ENCODE data around the gene MAPK8.
A peak's percentile ranks its signal among the peaks of the same experiment; 100 is the strongest.

Gene MAPK8

DNA sequence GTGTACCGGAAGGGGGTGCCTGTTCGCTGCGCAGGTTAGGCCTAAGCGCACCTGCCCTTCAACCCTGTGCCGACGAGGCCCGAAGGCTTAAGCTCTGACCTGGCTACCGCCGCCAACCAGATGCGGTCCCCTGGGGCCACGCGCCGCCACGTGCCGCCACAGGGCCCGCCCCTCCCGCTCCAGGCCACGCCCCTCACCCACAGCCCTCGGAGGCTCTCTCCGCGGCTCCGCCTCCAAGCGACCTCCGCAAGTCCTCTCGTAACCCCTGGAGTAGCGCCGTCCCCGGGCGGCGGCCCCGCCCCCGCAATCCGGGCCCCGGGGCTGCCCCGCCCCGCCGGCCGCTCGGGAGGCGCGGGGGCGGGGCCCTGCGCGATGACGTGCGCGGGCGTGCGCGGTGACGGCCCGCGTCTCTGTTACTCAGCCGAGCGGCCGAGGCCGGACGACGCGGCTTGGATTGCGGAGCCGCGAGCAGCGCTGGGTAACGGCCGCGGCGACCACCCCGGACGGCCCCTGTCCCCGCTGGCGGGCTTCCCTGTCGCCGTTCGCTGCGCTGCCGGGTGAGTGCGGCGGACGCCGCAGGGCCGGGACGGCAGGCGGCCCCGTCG is at the start of gene MAPK8:
Gene MAPK8 (plus strand): TSS at position 413 of the 605 bp plus-strand sequence. CDS start 94,984 bp downstream, outside the sequence.
- H3K27ac ChIP-seq: peak within 1 kb of the TSS; percentile 72
- peak; percentile 41; the same call in 1 of the 2 replicates for TF ChIP-seq ZFX (IDR thresholded peaks at IDR 0.05)
- TF ChIP-seq, protein P1, sequence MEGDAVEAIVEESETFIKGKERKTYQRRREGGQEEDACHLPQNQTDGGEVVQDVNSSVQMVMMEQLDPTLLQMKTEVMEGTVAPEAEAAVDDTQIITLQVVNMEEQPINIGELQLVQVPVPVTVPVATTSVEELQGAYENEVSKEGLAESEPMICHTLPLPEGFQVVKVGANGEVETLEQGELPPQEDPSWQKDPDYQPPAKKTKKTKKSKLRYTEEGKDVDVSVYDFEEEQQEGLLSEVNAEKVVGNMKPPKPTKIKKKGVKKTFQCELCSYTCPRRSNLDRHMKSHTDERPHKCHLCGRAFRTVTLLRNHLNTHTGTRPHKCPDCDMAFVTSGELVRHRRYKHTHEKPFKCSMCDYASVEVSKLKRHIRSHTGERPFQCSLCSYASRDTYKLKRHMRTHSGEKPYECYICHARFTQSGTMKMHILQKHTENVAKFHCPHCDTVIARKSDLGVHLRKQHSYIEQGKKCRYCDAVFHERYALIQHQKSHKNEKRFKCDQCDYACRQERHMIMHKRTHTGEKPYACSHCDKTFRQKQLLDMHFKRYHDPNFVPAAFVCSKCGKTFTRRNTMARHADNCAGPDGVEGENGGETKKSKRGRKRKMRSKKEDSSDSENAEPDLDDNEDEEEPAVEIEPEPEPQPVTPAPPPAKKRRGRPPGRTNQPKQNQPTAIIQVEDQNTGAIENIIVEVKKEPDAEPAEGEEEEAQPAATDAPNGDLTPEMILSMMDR (conservative IDR thresholded peaks at IDR 0.05): no peak

DNA sequence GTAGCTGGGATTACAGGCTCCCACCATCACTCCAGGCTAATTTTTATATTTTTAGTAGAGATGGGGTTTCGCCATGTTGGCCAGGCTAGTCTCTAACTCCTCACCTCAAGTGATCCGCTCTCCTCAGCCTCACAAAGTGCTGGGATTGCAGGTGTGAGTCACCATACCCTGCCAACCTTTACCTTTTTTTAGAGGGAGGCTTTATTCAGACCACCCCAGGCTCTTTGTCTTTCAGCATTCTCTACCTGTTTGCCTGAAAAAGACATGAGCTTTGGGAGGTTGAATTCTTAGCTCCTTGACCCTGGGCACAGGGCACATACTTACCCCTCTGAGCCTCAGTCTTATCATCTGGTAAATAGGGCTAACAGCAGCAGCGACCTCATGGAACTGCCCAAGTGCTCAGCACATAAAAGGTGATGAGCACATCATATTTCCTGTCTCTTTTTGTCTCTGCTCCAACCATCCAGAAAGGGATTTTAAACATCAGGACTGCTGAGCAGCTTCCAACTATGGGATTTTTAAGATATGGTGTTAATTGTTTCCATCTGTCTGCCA is 49.0 kb upstream of the MAPK8 start:
- H3K27ac ChIP-seq: no peak overlapping the region
- no peak for TF ChIP-seq ZFX (IDR thresholded peaks at IDR 0.05)
- TF ChIP-seq, protein P1 (conservative IDR thresholded peaks at IDR 0.05): no peak

DNA sequence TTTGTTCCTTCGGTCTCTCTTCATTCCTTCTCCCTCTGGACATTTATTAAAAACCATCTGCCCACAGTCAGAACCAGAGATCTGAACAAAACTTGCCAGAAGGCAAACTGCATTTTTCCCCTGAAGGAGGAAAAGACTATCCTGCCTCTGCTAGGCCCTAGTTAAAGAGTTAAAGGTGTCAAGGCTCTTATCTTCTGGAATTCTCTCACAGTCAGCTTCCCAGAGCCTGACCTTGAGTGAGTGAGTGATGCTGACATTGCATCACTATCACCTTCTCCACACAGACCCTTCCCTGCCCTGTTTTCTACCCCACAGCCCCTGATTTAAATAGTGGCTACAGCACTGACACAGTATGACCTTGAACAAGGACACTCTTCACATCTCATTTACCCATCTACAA is 48.4 kb upstream of the MAPK8 start:
- TF ChIP-seq ZFX (IDR thresholded peaks at IDR 0.05): no peak
- TF ChIP-seq, protein P1 (conservative IDR thresholded peaks at IDR 0.05): no peak
- H3K27ac ChIP-seq: no peak overlapping the region

DNA sequence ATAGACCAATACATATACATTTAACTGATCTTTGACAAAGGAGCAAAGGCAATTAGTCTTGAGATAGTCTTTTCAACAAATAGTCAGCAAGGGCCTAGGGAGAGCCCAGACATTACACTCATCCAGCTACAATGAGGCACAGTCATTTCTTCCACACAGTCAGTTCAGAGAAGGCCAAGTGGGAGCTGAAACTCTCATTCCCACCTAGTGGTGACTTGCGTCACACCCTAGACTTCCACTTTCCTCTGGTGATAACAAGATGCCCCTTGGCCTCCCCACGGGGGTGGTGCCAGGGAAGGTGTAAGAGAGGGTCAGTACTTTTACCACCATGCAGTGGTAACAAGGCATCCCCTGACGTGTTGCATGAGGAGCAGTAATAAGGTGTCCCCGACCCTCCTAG is 39.9 kb upstream of the MAPK8 start:
- no peak for TF ChIP-seq ZFX (IDR thresholded peaks at IDR 0.05)
- TF ChIP-seq, protein P1 (conservative IDR thresholded peaks at IDR 0.05): no peak
- no peak overlapping the region for H3K27ac ChIP-seq

DNA sequence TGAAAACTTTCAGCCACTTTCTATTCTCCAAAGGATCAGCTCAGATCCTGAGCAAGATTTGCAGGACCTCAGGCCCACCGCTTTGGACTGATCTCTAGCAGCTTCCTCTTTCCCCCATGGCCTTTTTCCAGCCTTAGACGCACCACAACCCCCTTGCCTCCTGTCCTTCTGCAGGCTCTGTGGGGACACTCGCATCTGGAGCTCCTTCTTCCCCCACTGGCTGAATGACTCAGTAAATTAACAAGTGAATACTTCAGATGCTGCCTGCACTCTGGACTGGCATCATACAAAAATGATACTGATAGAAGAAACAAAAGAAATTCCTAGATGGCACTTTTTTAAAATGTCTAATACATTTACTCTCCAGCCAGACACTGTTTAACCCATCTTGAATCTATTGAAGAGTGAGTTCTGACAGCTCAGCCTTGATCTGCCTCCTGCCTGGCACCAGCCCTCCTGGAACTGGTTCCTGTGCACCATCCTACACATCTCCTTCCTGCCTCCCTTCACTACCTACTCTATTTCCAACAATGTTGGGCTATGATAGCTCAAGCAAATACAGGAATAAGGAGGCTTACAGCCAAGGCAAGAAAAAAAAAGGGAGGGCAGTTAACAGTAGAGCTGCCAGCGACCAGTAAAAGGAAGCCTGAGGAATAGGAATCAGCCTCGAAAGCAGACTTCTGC is 35.3 kb upstream of the MAPK8 start:
- TF ChIP-seq, protein P1 (conservative IDR thresholded peaks at IDR 0.05): no peak
- TF ChIP-seq ZFX (IDR thresholded peaks at IDR 0.05): no peak

DNA sequence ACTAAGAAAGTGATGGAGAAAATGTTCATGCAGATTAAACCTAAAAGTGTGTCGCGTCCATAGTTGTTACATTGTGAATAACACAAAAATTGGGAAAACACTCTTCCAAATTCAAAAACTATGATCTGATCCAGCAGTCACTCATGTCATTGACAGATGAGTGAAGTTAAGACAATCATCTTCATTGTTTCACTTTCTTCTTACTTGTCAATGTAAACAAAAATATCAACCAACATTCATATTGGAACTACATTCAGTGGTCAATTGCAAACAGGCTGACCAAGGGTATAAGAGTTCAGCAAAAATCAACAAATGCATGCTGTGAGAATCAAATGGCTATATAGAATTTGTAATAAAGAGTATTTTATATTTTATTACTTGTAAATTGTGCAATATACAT is 33.8 kb upstream of the MAPK8 start:
- H3K27ac ChIP-seq: no peak overlapping the region
- TF ChIP-seq, protein P1 (conservative IDR thresholded peaks at IDR 0.05): no peak
- TF ChIP-seq ZFX (IDR thresholded peaks at IDR 0.05): no peak

More for the DNA sequence above, 35.3 kb upstream of the MAPK8 start:
- no peak overlapping the region for H3K27ac ChIP-seq

DNA sequence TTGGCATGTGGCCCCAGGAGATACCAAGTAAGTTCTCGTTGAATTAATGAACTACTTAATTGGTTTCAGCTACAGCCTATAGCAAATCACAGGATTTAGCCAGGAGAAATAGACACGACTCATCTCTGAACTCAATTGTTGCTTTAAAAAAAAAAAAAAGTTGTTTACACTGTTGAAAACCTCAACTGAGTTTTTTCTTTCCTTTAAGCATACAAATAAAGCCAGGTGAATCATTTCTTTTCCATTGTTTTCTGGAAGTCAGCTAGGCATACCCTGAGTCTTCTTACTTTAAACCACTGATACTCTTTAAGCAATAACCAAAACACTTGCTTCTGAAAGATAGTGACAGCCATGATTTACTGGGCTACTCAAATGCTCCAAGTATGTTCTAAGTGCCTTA is 32.7 kb upstream of the MAPK8 start:
- TF ChIP-seq, protein P1 (conservative IDR thresholded peaks at IDR 0.05): no peak
- no peak for TF ChIP-seq ZFX (IDR thresholded peaks at IDR 0.05)
- no peak overlapping the region for H3K27ac ChIP-seq
